Neural cell (in vitro differentiated cells): ENCODE measurements around the gene RMDN2.

Experiments used
- TF ChIP-seq, protein P1 (sequence below): fragments of 450-650 bp; IDR thresholded peaks from 2 replicates; pipeline ENCODE4 v1.5.1; 2014; ENCODE audit warnings: antibody characterized with exemption, mild to moderate bottlenecking, moderate library complexity; ENCODE audit not compliant: poor library complexity, severe bottlenecking
- TF ChIP-seq, protein P2 (sequence below): IDR thresholded peaks from 2 replicates; pipeline ENCODE4 v1.6.1; 2012; ENCODE audit warnings: borderline replicate concordance

DNA sequence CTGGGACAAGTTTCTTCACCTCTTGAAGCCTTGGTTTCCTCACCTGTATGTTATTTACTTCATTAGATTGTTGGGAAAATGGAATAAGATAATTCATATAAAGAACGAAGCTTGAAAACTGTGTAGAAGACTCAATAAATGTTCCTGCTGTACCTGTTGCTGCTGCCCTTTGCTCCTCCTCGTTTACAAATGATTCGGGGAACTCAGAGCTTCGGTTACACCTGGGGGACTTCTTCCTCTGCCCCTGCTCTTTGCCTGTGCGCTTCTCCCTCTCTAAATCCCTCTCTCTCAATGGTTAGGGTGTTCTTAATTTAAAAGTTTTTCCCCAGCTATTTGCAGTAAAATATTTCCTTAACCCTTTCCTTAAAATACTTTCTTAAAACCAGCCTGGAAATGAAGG, 3.3 kb upstream of the RMDN2 start:
- TF ChIP-seq, protein P1, sequence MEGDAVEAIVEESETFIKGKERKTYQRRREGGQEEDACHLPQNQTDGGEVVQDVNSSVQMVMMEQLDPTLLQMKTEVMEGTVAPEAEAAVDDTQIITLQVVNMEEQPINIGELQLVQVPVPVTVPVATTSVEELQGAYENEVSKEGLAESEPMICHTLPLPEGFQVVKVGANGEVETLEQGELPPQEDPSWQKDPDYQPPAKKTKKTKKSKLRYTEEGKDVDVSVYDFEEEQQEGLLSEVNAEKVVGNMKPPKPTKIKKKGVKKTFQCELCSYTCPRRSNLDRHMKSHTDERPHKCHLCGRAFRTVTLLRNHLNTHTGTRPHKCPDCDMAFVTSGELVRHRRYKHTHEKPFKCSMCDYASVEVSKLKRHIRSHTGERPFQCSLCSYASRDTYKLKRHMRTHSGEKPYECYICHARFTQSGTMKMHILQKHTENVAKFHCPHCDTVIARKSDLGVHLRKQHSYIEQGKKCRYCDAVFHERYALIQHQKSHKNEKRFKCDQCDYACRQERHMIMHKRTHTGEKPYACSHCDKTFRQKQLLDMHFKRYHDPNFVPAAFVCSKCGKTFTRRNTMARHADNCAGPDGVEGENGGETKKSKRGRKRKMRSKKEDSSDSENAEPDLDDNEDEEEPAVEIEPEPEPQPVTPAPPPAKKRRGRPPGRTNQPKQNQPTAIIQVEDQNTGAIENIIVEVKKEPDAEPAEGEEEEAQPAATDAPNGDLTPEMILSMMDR, result no peak
- TF ChIP-seq, protein P2, sequence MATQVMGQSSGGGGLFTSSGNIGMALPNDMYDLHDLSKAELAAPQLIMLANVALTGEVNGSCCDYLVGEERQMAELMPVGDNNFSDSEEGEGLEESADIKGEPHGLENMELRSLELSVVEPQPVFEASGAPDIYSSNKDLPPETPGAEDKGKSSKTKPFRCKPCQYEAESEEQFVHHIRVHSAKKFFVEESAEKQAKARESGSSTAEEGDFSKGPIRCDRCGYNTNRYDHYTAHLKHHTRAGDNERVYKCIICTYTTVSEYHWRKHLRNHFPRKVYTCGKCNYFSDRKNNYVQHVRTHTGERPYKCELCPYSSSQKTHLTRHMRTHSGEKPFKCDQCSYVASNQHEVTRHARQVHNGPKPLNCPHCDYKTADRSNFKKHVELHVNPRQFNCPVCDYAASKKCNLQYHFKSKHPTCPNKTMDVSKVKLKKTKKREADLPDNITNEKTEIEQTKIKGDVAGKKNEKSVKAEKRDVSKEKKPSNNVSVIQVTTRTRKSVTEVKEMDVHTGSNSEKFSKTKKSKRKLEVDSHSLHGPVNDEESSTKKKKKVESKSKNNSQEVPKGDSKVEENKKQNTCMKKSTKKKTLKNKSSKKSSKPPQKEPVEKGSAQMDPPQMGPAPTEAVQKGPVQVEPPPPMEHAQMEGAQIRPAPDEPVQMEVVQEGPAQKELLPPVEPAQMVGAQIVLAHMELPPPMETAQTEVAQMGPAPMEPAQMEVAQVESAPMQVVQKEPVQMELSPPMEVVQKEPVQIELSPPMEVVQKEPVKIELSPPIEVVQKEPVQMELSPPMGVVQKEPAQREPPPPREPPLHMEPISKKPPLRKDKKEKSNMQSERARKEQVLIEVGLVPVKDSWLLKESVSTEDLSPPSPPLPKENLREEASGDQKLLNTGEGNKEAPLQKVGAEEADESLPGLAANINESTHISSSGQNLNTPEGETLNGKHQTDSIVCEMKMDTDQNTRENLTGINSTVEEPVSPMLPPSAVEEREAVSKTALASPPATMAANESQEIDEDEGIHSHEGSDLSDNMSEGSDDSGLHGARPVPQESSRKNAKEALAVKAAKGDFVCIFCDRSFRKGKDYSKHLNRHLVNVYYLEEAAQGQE, result no peak
